Liver (tissue), 3 donors: Measurements from ENCODE around the gene COL1A2.

ENCODE experiments used
- EGR1 ChIP-seq, 2 donors: IDR thresholded peaks; 2 replicates each; pipeline ENCODE4 v1.6.1; 2016 to 2018; ENCODE audit warnings: antibody characterized with exemption in 2 of 2, low read depth in 2 of 2
- FOXA2 ChIP-seq: IDR thresholded peaks from 2 replicates; pipeline ENCODE4 v1.6.1; 2016; ENCODE audit warnings: antibody characterized with exemption
- RAD21 ChIP-seq, 2 donors: IDR thresholded peaks; 2 replicates each; pipeline ENCODE4 v1.6.1; 2016; ENCODE audit warnings: antibody characterized with exemption in 2 of 2, mild to moderate bottlenecking in 2 of 2
- TF ChIP-seq, protein P1 (sequence below): fragments of 150-350 bp; IDR thresholded peaks from 2 replicates; pipeline ENCODE4 v1.5.1; 2017; ENCODE audit warnings: improper control_type of control experiment, low read depth, low read length; ENCODE audit not compliant: missing input control
- donor health status: healthy.
- donor health status: healthy.

DNA sequence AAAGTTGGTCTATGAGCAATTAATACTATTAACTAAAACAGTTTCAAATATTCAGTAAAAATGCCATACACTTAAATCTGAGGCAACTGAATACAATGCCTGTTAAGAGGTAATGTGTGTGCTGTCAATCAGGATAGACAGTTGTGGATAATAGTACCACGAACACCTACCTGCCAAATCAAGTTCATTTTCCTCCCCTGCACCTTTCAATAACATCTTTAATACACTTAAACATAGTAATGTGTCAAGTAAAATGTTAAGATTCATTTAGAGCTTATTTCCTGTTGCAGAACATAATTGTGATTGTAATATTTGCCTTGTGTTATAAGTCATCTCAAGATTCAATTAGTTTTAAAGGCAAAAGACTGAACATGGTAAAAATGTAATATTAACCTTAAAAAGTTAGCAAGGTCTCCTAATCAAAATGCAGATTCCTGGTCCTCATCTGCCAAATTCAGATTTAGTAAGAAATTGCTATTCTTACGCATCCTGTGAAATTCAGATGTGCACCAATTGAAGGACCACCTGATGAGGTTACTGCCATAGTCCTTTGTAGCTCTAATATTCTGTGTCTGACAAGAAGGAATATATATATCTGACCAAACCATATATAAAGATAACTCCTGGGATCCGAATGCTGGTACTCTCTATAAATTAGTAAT, 37.1 kb downstream of the COL1A2 start:
- TF ChIP-seq RAD21 (IDR thresholded peaks at IDR 0.05) (no peak), FOXA2 (no peak), EGR1 (IDR thresholded peaks at IDR 0.05; ENCODE audit: low read depth in 2 of 2) (no peak)
- TF ChIP-seq, protein P1, sequence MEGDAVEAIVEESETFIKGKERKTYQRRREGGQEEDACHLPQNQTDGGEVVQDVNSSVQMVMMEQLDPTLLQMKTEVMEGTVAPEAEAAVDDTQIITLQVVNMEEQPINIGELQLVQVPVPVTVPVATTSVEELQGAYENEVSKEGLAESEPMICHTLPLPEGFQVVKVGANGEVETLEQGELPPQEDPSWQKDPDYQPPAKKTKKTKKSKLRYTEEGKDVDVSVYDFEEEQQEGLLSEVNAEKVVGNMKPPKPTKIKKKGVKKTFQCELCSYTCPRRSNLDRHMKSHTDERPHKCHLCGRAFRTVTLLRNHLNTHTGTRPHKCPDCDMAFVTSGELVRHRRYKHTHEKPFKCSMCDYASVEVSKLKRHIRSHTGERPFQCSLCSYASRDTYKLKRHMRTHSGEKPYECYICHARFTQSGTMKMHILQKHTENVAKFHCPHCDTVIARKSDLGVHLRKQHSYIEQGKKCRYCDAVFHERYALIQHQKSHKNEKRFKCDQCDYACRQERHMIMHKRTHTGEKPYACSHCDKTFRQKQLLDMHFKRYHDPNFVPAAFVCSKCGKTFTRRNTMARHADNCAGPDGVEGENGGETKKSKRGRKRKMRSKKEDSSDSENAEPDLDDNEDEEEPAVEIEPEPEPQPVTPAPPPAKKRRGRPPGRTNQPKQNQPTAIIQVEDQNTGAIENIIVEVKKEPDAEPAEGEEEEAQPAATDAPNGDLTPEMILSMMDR: no peak
